Brain pericyte (primary cell): ENCODE data around the gene BLOC1S4.

ENCODE experiments used
- DNase-seq: peaks from one replicate; pipeline ENCODE4 v3.0.0-alpha.2; 2012; ENCODE audit warnings: low read depth, low spot score

Gene BLOC1S4

GRCh38 chr4:6761649-6762615, 46.0 kb downstream of the BLOC1S4 start:
- no peak for DNase-seq

- no peak for DNase-seq
Measured at GRCh38 chr4:6763330-6763851, 47.4 kb downstream of the BLOC1S4 start.

- no peak for DNase-seq
Measured at GRCh38 chr4:6764976-6765620, 49.1 kb downstream of the BLOC1S4 start.

DNA sequence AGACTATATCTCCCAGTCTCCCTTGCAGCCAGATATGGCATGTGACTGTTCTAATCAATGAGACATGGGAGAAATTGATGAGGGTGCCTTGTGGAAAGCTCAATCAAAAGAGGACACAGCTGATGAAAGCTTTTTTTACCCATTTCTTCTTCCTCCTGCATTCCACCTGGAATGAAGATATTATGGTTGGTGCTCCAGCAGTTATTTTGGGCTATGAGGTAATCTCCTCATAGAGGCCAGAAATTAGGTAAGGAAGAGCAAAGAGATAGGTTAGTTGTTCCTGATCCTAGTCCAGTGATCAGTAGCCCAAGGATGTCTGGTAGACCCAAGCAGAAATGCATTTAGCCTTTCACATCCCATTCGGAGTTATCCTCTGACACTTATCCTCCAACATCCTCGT, 49.7 kb downstream of the BLOC1S4 start:
- DNase-seq: no peak
